ENCODE results near the gene GIMAP1.

- TF ChIP-seq CTCF (optimal IDR thresholded peaks at IDR 0.05 in 1 of 3, IDR thresholded peaks at IDR 0.05 in 1 of 3, conservative IDR thresholded peaks at IDR 0.05 in 1 of 3; ENCODE audit: extremely low read depth in 1 of 3, insufficient read depth in 2 of 3, low read length in 3 of 3) (no peak), EZH2 (IDR thresholded peaks at IDR 0.05; ENCODE audit: low read length) (no peak)
Observed at GRCh38 chr7:150728011-150728410, 11.6 kb downstream of the GIMAP1 start.

Measured in keratinocyte (primary cell).